GM18499 (cell line): ENCODE data around the gene CCDC106.

Source experiments
- ATAC-seq: cut with Tn5 transposase; IDR thresholded peaks from one replicate; pipeline ENCODE4 v1.9.1; 2021; ENCODE audit warnings: moderate number of reproducible peaks; ENCODE audit not compliant: insufficient read depth, unreplicated experiment

CCDC106 gene

DNA sequence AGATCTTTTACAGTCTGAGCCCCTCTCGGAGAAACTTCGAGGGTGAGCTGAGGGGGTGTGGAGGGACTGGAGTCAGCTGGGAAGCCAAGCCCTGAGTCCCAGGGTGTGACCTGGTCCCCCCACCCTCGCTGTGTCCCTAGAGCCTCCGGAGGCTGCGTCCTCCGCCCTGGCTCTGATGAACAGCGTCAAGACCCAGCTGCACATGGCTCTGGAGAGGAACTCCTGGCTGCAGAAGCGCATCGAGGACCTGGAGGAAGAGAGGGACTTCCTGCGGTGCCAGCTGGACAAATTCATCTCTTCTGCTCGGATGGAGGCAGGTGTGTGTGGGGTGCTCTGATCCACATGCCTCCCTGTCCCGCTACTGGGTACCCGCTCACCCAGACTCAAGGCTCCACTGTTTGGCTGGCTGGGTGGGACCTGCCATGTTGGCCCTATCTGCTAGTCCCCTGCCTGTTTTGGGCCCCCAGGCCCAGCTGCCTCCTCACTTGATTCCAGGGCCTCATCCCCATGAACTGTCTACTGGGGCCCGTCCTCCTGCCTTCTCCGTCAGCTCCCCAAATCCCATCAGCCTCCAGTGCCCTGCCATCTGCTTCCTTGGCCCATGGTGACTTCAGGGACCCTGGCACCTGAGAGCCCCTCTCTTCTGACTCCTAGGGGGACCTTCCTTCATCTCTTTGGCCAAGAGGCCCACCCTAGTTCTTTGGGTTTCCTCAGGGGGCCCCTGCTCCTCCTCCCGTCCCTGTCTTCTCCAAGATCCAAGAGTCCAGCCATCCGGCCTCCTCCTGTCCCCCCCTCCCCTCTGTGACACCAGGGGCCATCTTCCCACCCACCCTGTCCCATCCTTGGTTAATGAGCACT is 1.5 kb downstream of the CCDC106 start:
- ATAC-seq, result no peak

DNA sequence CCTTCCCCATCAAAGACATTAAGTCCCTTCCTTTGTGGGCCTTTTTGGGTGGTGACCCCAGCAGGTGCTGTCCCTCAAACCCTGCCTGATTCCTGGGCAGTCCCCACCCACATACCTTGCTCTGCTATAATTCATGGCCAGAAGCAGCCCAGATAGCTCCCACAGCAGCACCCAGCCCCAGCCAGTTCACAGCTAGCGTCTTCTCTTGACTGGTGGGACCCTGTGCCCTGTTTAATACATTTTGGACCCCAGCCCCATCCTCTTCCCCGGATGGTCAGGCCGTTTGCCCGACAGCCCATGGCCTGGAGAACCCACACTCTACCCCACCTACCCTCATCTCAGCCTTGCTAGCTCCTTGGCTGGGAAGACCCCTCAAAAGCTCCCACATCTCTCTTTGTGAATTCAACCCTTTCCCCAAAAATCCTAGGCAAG is 2.1 kb downstream of the CCDC106 start:
- no peak for ATAC-seq

DNA sequence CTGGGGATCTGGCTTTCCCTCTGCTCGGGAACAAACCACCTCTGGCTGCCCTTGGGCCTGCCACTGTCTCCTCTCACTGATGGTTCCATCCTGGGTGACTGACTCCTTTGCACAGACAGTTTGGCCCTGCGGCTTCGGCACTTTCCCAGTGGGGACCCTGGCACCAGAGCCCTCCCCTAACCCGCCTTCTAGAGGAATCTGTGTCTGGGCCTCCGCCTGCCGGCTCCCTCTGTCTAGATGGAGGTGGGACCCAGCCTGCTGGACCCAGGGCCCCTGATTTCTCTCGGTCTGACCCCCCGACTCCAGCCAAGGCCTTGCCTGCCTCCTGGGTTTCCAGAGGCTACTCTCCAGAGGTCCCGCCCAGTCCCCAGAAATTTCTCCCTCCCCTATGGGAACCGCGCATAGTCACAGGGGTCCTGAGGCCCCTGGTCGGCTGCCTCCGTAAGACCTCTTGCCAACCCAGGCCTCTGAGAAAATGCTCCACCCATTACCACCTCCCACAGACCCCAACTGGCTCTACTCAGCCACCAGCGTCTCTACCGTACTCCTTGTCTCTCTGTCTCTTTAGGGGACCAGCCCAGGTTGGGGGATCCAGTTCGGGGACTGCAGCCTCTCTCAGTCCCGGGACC is 2.7 kb downstream of the CCDC106 start:
- no peak for ATAC-seq

GRCh38 chr19:55651236-55651635 is 3.2 kb downstream of the CCDC106 start:
- no peak for ATAC-seq

GRCh38 chr19:55652311-55653128 is 4.5 kb downstream of the CCDC106 start:
- ATAC-seq, result no peak

DNA sequence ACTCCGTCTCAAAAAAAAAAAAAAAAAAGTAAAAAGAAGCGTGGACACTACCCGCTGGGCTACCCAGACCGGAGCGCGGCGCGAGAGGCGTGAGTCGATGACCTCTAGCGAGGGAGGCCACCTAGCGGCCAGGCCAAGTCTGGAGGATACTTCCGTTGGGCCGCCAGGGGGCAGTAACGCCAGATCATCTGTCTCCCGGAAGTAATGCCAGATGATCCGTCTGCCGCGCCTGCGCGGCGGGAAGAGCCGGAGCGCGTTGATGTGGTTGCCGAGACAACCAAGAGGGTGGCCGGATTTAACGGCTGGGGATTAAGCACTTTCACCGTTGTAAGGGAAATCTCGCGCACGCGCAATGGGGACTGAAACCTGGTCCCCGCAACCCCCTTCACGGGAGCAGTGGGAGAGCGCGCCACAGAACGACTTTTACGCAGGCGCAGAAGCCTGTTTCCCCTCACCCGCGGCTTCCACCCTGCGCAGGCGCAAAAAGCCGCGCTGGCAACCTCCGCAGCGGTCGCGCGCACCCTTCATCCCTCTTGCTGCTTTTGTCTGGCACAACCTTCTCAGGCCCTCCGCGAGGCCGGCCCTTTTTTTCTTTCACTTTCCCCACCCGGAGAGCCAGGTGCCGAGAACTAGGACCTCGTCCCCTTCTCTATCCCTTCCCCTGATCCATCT is 5.8 kb downstream of the CCDC106 start:
- ATAC-seq, result peak; percentile 24

DNA sequence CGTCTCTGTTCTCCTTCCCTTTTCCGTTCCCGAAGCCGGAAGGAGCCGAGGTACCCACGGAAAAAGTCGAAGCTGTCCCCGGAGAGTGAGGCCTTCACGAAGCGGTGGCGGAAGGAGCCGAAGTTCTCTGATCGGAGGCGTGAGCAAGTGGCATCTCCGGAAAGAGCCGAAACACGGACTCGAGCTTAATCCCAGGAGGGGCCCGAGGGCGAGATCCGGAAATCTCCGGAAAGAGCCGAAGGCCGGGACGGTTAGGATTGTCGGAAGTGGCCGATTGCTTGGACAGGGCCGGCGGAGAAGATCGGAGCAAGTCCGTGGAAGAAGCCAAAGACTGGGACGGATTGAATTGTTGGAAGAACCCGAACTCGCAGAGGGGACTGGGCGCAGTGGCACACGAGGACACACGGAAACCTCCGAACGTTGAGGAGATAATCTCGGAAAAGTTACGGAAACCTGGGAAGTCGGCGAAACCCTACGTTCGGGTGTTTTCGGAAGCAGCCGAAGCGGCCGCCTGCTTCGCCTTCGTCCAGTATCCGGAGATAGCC is 6.4 kb downstream of the CCDC106 start:
- peak; percentile 35 for ATAC-seq

GRCh38 chr19:55654868-55655647 is 7.0 kb downstream of the CCDC106 start, which contains the start of gene U2AF2:
Gene U2AF2, plus strand, starts transcription at chr19:55655035. Its CDS starts 70 bp downstream, at chr19:55655105.
- peak; percentile 11 for ATAC-seq

- no peak for ATAC-seq
These were observed 7.6 kb downstream of the CCDC106 start for GRCh38 chr19:55655648-55656040.

DNA sequence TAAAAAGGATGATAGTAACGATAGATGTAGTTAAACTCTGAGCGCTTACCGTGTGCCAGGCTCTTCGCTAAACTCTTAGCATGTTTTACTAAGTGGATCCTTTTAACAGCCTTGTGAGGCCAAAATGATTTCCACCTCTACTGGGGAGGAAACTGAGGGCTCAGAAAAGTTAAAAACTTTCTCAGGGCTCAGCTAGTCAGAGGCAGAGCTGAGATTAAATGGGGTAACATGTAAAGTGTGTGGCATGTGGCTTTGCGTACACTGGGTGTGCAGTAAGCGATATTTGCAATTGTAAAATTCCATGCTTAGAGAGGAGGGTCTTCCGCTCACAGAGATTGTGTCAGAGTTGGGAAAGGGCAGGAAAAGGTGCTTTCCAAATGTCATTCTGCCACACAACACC is 8.5 kb downstream of the CCDC106 start:
- no peak for ATAC-seq

DNA sequence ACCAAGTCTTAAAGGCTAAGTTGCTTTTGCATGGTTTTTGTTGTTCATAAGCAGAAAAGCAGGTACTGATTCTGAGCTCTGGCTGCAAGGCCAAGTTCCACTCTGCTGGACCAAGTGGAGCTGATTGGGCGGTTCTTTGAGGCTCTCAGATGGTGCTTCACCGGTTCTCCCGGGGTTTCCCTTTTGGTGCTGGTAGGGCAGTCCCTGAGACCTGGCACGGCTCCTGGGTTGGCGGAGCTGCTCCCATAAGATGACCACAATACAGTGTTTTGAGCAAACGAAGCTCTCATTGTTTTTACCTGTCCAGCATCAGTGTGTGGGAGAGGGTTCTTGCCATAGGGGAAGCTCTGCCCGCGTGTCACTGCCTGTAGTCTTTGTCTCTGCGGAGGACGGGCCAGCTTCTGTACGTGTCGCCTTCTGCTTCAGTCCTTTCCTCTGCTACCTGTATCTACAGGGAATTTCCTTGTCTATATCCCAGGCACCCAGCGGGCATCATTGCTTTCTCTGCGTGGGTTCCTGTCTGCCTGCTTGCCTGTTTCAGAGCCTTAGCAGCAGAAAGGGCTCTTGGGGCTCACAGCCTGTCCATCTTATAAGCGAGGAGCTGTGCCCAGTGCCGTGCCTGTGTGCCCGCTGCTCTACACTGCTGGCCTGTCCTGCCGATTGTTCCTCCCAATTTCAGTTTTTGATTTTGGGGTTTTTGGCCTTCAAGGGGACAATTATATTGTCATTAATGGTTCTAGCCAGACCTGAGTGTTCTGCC is 9.2 kb downstream of the CCDC106 start:
- ATAC-seq, result no peak

DNA sequence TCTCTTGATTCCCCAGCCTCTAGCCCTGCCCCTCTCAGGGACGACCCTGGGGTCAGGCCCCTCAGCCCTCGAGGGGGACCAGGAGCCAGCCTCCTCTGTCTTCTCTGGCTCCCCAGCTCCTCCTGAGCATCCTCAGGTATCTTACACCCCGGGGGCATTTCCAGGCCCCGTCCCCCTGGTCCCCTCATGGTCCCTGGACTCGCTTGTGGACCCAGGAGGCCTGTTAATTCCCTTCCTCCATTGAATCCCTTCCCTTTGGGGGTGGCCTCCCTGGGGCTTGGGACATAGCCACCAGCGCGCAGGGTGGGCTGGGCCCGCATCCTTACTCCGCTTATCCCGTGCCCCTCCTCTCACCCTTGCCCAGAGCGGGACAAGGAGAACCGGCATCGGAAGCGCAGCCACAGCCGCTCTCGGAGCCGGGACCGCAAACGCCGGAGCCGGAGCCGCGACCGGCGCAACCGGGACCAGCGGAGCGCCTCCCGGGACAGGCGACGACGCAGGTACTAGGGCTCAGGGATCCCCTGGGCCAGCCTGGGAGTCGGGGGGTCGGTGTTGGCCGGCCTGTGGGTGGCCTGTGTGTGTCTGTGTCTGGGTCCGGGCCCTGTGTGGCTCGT is 10.9 kb downstream of the CCDC106 start:
- no peak for ATAC-seq

- ATAC-seq, result no peak
These were observed 11.8 kb downstream of the CCDC106 start for GRCh38 chr19:55659822-55660221.

GRCh38 chr19:55660404-55660803 is 12.4 kb downstream of the CCDC106 start:
- ATAC-seq, result no peak

- no peak for ATAC-seq
These were observed 13.0 kb downstream of the CCDC106 start for GRCh38 chr19:55660991-55661390.

DNA sequence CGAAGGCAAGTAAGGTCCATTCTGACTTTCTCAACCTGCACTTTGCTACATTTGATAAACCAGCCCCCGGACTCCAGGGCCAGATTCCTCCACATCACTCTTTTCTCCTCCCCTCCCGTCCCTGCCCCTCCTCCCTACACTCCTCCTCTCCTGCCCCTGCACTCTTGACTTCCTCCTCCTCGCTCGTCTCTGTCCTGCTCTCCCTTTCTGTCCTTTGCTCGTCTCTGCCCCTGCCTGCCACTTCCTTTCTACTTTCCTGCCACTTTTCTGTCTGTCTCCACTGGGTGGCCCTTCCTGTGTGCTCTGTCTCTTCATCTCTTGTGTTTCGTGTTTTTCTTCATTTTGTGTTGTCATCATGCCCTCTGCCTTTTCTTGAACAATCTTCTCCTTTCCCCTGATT is 13.8 kb downstream of the CCDC106 start:
- no peak for ATAC-seq

DNA sequence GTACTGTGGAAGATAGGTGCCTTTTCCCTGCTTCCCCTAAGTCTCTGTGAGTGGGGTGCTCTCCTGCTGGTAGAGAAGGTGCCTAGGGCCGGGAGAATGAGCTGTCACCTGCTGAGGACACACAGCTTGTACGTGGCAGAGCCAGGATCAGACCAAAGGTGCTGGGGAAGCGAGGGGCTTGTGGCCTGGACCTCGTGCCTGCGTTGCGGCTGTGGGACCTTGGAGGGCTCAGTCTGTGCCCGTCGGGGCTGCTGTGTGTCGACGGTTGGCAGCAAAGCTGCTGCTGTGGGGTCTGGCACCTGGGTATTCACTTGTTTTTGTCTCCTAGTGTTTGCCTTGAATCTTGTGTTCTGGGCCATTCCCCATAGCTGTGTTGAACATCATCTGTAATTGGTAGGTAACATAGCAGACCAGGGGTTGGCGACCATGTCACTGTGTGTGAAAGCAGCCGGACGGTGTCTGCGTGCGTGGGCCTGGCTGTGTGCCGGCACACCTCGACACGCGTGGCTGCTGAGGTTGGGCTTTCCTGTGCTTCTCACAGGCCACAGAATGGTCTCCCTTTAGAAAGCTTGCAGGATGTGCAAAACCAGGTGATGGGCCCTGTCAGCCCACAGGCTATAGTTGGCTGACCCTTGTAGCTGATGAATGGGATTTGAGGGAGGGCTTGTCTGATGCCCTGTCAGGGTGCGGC is 16.0 kb downstream of the CCDC106 start:
- no peak for ATAC-seq
